Measurements from ENCODE around the gene F12.

GRCh38 chr5:177396807-177397206 is 12.6 kb downstream of the F12 start:
- TF ChIP-seq CTCF (IDR thresholded peaks at IDR 0.05 in 4 of 5, conservative IDR thresholded peaks at IDR 0.05 in 1 of 5), result no peak
- TF ChIP-seq POLR2A (IDR thresholded peaks at IDR 0.05), result no peak

Measured in gastrocnemius medialis (tissue), 4 donors.